Lower lobe of right lung (tissue), 2 donors: Measurements from ENCODE around the gene EMP3. TPM values are rescaled to one million over a fixed set of nuclear protein-coding genes. Genes with fewer than 3 reads are reported as not detected.
"Not testable (repeated sequence)": the region's sequence is repeated elsewhere in the genome, so short reads cannot be mapped to it uniquely, and the experiment has no call there.

Experiments
- ATAC-seq, 2 donors: fragments of 200-7000 bp; cut with Tn5 transposase; one replicate each; pipeline ENCODE4 v1.9.1; 2020 to 2022; ENCODE audit warnings: mild to moderate bottlenecking in 2 of 2, moderate library complexity in 2 of 2
- DNase-seq: peaks from one replicate; pipeline ENCODE4 v3.0.0-alpha.2; 2020
- H3K27ac ChIP-seq: fragments of 200-600 bp; one replicate; pipeline ENCODE4 v1.8.0; 2022
- H3K27me3 ChIP-seq: fragments of 200-600 bp; one replicate; pipeline ENCODE4 v1.8.0; 2022; ENCODE audit warnings: low read depth
- H3K36me3 ChIP-seq: fragments of 200-600 bp; one replicate; pipeline ENCODE4 v1.8.0; 2022; ENCODE audit warnings: mild to moderate bottlenecking
- H3K4me1 ChIP-seq: fragments of 200-600 bp; one replicate; pipeline ENCODE4 v1.8.0; 2022
- H3K4me3 ChIP-seq: fragments of 200-600 bp; one replicate; pipeline ENCODE4 v1.8.0; 2022; ENCODE audit warnings: mild to moderate bottlenecking
- H3K9me3 ChIP-seq: fragments of 200-600 bp; one replicate; pipeline ENCODE4 v1.8.0; 2022
- CTCF ChIP-seq: fragments of 200-600 bp; IDR thresholded peaks from one replicate; pipeline ENCODE4 v1.8.0; 2022; ENCODE audit warnings: antibody characterized with exemption, mild to moderate bottlenecking
- intact Hi-C: fragments of 100-400 bp; cut with DNase I; formaldehyde crosslinking; loops from one replicate; pipeline ENCODE4 v1.11.0; 2022
- total RNA-seq: library from RNA; stranded (reverse); fragmentation: NEBNext Ultra II Directional; extraction: Animal tissue kit (Norgen Biotek cat#: 25700); gene quantifications from one replicate; pipeline ENCODE4 v1.2.1, GENCODE V29; 2021
- donor health status: DM: no; HTN: yes; CAD: no; lungs with severe emphysema.

Gene EMP3
- total RNA-seq, 1 donor from 2014 or later, result 123 TPM

- intact Hi-C loops, result no loop called here
- Histone ChIP-seq H3K4me1 (no peaks in the 10 kb centered on the region), H3K27ac (no peak overlapping the region), H3K4me3 (no peak overlapping the region), H3K36me3 (no peaks in the 10 kb centered on the region), H3K27me3 (no peaks in the 10 kb centered on the region), H3K9me3 (no peaks in the 10 kb centered on the region)
- DNase-seq (no peak), ATAC-seq (no peak)
- no peak for TF ChIP-seq CTCF
Measured at GRCh38 chr19:48371367-48371766, 46.0 kb downstream of the EMP3 start.

- DNase-seq, H3K4me1 ChIP-seq, H3K27ac ChIP-seq, ATAC-seq, H3K9me3 ChIP-seq, H3K4me3 ChIP-seq, H3K36me3 ChIP-seq, H3K27me3 ChIP-seq, intact Hi-C loops: not testable (repeated sequence)
Measured at GRCh38 chr19:48371771-48372170, 46.4 kb downstream of the EMP3 start.

GRCh38 chr19:48372904-48373303 is 47.6 kb downstream of the EMP3 start:
- Histone ChIP-seq H3K27ac (no peak overlapping the region), H3K9me3 (no peaks in the 10 kb centered on the region), H3K4me1 (no peaks in the 10 kb centered on the region), H3K27me3 (no peaks in the 10 kb centered on the region), H3K36me3 (no peaks in the 10 kb centered on the region), H3K4me3 (no peak overlapping the region)
- DNase-seq (no peak), ATAC-seq (no peak)
- no peak for TF ChIP-seq CTCF
- intact Hi-C loops, result no loop called here

GRCh38 chr19:48373567-48373966 is 48.2 kb downstream of the EMP3 start:
- H3K27me3 ChIP-seq, result no peaks in the 10 kb centered on the region
- H3K36me3 ChIP-seq, result no peaks in the 10 kb centered on the region
- no peak overlapping the region for H3K27ac ChIP-seq
- no peak for DNase-seq
- no peaks in the 10 kb centered on the region for H3K9me3 ChIP-seq
- H3K4me3 ChIP-seq, result no peak overlapping the region
- intact Hi-C loops, result no loop called here
- no peak for TF ChIP-seq CTCF
- H3K4me1 ChIP-seq, result no peaks in the 10 kb centered on the region
- ATAC-seq, result no peak

- H3K36me3 ChIP-seq, result peaks cover 20% of the 10 kb centered on the region
- H3K27ac ChIP-seq, result no peak overlapping the region
- intact Hi-C loops, result no loop called here
- no peak for TF ChIP-seq CTCF
- H3K4me1 ChIP-seq, result no peaks in the 10 kb centered on the region
- no peak overlapping the region for H3K4me3 ChIP-seq
- no peak for DNase-seq
- H3K27me3 ChIP-seq, result no peaks in the 10 kb centered on the region
- peak in 1 of 2 donors; percentile 23 for ATAC-seq
- H3K9me3 ChIP-seq, result no peaks in the 10 kb centered on the region
Measured at GRCh38 chr19:48378194-48378570, 52.8 kb downstream of the EMP3 start.

- no peak for ATAC-seq
Measured at GRCh38 chr19:48379058-48379457, 53.7 kb downstream of the EMP3 start.

More at GRCh38 chr19:48379058-48379457, 53.7 kb downstream of the EMP3 start:
- DNase-seq, result no peak
- no peaks in the 10 kb centered on the region for H3K27me3 ChIP-seq
- H3K27ac ChIP-seq, result no peak overlapping the region
- intact Hi-C loops, result no loop called here
- TF ChIP-seq CTCF, result no peak
- H3K36me3 ChIP-seq, result peaks cover 29% of the 10 kb centered on the region
- no peaks in the 10 kb centered on the region for H3K4me1 ChIP-seq
- no peak overlapping the region for H3K4me3 ChIP-seq
- no peaks in the 10 kb centered on the region for H3K9me3 ChIP-seq

Other genes with a start within 250 kb of the EMP3 start
- gene PLA2G4C, start 214.7 kb upstream of the EMP3 start, total RNA-seq, result 11.2 TPM
- 18.4 TPM for gene LIG1, start 155.2 kb upstream of the EMP3 start, total RNA-seq
- 7.7 TPM for gene ZSWIM9, start 154.9 kb upstream of the EMP3 start, total RNA-seq
- 101 TPM for gene CARD8, start 69.6 kb upstream of the EMP3 start, total RNA-seq
- gene ZNF114, start 55.5 kb upstream of the EMP3 start, total RNA-seq, result 1.4 TPM
- 11.1 TPM for gene TMEM143, start 38.4 kb downstream of the EMP3 start, total RNA-seq
- gene SYNGR4, start 38.8 kb downstream of the EMP3 start, total RNA-seq, result not detected
- 137 TPM for gene KDELR1, start 66.0 kb downstream of the EMP3 start, total RNA-seq
- gene GRIN2D, start 68.1 kb downstream of the EMP3 start, total RNA-seq, result 0.95 TPM
- gene GRWD1, start 120.4 kb downstream of the EMP3 start, total RNA-seq, result 25.8 TPM
- 0.71 TPM for gene KCNJ14, start 130.0 kb downstream of the EMP3 start, total RNA-seq
- 75.2 TPM for gene CYTH2, start 143.8 kb downstream of the EMP3 start, total RNA-seq
- gene LMTK3, start 186.3 kb downstream of the EMP3 start, total RNA-seq, result 7.1 TPM
- gene SULT2B1, start 226.6 kb downstream of the EMP3 start, total RNA-seq, result 14.4 TPM